T-helper 1 cell treated with Interleukin-12 subunit alpha and Interleukin-12 subunit beta and Interleukin-4 antibody, amounts not matched to agents 30 ng/mL and 1 ng/mL, for 36 hours (primary cell): ENCODE results near the gene ABLIM2. TPM values are rescaled to one million over a fixed set of nuclear protein-coding genes. Genes with fewer than 3 reads are reported as not detected.

ENCODE experiments used
- intact Hi-C: fragments of 100-400 bp; cut with micrococcal nuclease; formaldehyde crosslinking; loops from one replicate; pipeline ENCODE4 v1.15.1; 2024
- total RNA-seq: library from RNA; stranded (reverse); gene quantifications from 2 replicates; pipeline ENCODE4 v1.2.3, GENCODE V29; 2022

Gene ABLIM2
- total RNA-seq, 1 donor from 2014 or later = 0.51 TPM

DNA sequence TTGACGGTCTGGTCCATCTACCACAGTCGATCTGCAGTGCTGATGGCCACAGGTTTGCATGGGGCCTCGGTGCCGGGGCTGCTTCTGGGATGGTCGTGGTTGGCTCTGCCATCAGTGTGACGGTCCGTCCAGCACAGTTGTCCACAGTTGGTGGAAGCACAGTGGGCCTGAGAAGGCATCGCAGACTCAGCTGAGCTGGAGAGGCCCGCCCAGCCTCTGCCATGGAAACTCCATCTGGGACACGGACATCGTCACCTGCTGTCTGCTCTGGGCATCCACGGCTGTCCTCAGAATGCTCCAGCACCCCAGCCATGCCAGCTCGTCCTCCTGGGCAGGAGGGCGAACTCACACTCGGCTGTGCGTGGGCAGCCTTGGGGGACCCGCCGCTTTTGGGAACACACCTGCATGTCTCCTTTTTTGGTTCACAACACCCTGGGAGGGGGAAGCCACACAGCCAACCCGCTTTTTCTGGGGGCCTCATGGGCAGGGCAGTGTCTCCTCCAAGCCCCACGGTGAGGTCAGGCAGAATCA is 33.0 kb downstream of the ABLIM2 start:
- intact Hi-C loops = loop anchor here (2.0 kb wide), 1 partner anchor 59 kb away; no protein-coding TSS in a partner anchor

DNA sequence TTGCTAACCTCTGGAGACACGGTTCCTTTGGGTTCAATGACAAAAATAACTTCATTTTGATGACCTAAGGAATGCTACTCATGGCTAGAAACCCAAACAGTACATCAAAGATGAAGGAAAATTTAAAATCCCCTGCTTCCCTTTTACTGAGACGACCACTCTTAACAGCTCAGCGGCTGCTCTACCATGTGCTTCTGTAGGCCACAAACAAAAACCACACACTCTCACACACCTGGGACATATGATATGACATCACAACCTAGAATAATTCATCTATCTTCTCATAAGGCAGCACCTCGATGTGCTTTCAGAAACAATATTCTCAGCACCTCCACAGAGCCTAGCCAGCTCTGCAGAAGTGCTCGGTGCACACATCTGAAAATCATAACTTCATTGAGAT is 34.7 kb downstream of the ABLIM2 start:
- intact Hi-C loops = no loop called here

DNA sequence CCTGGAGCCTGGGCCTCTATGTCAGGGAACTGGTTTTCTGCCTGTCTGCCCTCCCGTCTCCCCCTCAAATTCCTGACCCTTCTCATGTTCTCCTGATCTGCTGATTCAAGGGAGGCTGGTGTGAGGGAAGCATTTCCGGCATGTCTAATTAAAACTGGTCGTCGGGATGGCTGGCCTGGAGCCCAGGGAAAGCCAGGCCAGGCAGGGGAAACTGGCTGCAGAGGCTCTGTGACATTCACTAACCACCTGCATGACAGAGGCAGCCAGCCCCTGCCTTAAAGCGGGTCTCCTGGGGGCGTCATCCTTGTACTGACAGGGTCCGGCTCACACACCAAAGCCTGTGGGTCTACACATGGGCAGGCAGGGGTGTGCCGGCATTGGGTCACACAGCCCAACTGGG is 35.2 kb downstream of the ABLIM2 start:
- intact Hi-C loops = no loop called here

DNA sequence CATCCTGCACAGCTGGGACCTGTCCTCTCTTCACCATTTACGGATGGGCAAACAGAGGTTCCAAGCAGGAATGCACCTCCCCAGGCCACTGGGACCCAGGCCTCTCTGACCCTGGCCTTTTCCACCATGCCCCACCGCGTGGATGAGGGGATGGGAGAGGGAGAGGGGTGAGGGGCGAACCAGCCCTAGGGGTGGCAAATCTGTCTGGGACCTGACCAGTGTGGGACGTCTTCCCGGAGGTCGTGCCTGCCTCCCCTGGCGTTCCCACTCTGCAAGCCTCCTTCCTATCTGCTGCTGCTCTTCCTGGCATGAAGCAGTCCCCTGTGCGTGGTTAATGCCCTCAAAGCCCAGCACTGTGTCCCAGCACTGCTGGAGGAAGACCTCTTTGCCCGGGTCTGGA is 35.9 kb downstream of the ABLIM2 start:
- intact Hi-C loops = no loop called here

DNA sequence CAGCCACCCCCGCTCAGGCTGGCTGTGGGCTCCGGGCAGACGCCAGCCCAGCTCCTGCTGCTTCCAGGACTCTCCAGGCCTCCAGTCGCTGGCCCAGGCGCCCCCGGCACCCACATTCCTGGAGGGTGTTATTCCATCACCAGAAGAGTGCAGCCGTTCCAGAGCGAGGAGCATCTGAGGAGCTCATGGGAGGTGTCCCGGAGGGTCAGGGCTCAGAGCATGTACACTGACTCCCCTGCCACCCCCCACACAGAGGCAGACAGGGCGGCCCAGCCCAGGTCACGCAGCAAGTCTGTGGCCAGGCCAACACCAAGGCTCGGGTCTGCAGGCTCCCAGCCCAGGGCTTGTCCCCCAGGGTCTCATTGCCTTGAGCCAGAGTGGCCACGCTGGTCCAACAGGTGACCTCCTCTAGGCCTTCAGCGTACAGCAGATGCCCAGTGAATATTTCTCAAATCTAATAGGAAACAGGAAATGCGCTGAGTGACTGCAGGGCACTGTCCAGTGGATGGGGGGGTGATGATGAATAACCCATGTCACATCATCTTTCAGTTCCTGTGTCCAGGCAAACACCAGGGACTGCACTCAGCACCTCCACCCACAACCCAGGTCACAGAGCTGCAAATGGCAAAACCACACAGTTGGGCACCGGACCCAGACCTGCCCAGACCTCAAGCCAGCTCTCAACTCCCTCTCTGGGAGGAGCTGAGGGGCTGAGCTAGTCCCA is 37.2 kb downstream of the ABLIM2 start:
- intact Hi-C loops = no loop called here

DNA sequence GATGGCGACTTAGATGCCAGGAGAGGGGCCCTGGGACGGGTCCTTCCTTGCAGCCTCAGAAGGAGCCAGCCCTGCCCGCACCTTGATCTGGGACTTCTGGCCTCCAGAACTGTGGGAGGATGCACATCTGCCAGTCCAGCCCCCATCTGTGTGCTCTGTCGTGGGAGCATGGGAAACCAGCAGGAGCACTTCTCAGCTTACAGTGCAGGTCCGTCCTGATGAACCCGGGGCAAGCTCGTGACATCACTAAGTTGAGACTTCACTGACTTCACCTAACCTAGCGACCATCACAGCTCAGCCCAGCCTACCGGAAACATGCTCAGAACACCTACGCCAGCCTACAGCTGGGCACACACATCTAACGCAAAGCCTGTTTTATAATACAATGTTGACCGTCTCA is 38.1 kb downstream of the ABLIM2 start:
- intact Hi-C loops = no loop called here

DNA sequence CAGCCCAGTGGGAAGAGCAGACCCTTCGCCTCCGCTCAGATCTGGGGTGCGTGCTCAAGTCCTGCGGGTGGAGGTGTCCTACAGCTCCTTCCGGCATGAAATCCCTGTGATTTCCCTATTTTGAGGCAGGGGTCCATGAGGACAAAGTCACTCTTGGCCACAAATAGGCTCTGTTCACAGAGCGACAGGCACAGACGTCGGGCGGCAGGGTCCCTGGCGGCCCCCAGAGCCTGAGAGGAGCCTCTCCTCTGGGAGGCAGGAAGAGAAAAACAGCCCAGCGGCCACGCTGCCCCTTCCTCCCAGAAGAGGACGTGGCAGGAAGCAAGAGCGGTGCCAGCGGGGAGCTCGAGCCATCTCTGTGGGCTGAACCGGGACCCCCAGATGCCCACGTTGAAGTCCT is 38.7 kb downstream of the ABLIM2 start:
- intact Hi-C loops = no loop called here

DNA sequence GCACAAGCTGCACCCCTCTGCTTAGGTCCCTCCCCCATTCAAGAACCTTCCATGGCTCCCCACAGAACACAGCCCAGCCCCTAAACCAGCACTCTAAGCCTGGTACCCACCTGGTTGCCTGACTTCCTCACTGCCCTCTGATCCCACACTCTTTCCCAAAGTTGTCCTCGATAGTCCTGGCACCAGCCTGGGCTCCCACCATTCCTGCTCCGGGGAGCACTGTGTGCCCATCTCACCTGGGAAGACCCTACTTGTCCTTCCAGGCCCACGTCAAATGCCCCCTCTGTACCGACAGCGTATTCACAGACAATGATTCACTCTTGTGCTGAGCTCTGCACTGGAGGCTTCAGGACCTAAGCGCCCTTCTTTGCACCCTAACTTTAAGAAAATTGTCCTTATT is 40.1 kb downstream of the ABLIM2 start:
- intact Hi-C loops = no loop called here

DNA sequence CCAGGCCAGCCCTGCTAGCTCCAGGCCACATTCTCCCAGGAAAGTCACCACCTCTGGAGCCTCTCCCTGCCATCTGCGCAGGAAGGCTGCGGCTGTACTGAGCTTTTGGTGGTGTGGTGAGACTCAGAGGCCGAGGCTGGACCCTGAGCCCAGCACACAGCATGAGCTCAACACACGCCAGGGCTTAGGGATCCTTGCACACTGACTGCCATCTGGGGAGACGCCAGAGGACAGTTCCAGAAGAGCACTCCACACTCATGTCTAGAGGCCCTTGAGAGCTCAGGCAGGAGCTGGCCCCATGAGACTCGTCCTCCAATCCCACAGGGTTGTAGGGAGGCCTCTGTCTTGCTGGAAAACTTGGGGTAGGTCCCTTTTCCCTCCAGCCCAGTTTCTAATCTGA is 40.6 kb downstream of the ABLIM2 start:
- intact Hi-C loops = no loop called here

DNA sequence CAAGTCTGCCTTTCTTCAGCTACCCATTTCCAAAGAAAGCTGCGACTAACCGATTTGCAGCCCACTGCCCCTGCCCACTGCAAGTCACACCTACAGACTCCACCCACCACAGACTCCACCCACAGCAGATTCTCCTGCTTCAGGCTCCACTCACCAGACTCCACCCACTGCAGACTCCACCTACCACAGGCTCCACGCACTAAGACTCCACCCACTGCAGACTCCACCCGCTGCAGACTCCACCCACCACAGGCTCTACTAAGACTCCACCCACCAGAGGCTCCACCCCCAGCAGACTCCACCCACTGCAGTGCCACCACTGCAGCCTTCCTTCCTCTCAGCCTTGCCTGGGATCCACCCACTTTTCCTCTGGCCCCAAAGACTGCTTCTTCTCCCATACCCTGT is 41.3 kb downstream of the ABLIM2 start:
- intact Hi-C loops = loop anchor here (1.0 kb wide), 1 partner anchor 41 kb away; the partner anchor contains the start of gene ABLIM2

DNA sequence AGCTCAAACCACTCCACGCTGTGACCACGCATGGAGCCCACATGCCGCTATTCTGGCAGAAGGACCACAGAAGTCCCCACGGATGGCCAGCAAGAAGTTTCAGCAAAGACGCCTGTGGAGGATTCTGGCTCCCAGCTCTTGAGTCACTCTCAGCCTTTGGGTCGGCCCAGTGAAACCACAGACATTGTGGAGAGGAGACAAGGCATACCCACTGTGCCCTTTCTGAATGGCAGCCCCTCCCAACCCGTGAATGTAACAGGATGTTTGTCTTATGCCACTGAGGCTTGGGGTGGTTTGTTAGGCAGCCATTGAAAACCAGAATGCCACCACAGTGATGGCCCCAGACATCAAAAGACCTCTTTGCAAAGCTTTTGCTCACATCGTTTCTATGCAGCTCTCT is 42.7 kb downstream of the ABLIM2 start:
- intact Hi-C loops = no loop called here

DNA sequence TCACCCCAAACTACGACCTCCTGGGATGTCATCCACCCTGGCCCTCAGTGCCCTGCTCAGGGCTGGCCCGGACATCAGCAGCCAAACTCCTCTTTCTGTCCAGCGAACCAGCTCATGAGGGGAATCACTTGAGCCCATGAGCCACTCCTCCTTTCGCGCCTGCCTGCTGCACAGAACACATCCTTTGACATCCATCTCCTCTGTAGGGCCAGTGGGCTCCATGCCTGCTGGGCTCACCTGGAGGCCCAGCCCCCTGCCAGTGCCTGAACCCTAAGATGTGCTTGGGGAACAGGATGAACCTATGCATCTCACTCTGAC is 43.5 kb downstream of the ABLIM2 start:
- intact Hi-C loops = no loop called here

DNA sequence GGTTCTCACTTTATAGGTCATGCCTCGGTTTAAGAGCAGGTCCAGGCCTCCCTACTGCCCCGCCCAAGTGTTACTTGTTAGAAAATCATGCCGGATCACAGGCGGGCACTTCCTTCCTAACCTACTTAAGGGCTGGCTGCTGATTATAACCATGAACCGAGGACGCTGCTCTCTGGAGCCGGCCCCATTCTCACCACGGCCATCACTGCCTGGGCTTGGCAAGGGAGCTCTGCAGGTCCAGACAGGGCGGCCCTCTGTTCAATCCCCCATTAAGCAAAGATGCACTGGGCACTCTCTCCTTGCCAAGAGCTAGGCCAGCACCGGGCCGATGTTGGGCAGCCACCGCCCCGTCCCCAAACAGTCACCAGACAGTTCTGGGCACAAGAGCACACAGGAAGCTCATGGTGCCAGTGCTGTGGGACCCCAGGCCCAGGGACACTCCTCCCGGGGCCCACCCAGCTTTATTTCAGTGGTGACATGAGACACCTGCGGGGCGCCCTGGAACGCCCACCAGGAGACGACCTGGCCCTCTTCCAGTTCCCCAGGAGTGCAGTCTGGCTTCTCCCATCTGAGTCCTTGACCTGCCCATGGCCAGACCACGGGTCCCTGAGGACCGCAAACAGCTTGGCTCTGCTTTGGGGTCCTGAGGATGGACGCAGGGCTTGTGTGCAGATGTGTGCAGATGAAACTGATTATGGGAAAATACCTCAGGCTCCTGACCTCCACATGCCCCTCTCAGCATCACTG is 44.0 kb downstream of the ABLIM2 start:
- intact Hi-C loops = no loop called here

DNA sequence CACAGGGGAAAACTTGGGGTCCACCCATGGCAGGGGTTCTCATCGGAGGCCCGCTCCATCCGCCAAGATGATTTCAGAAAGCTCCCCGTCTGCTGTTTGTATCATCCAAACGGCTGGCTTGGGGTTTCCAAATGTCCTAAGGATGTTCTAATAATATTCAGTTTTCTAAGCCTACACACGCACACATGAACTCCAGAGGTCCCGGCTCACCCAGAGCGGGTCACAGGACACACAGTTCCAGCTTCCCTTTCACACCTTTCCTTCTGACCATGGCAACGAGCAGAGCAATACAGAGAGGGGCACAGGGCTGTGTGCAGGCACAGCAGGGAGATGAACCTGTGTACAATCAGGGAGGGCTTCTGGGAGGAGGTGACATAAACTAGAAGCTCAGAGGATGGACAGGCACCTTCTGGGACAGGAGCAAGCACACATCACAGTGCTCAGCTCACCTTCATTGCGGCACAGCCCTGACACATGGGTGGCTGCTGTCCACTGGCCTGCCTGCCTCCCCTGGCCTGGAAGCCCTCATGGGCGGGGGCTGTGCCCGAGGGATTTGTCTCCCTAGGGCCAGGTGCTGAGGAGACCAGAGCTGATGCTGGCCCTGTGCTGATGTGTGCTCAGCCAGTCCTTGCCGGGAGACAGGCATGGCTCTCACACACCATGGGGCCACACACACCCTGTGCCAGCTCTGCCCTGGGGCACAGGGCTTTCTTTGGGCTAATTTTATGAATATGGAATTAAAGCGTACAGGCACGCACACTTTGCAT is 44.8 kb downstream of the ABLIM2 start:
- intact Hi-C loops = no loop called here

DNA sequence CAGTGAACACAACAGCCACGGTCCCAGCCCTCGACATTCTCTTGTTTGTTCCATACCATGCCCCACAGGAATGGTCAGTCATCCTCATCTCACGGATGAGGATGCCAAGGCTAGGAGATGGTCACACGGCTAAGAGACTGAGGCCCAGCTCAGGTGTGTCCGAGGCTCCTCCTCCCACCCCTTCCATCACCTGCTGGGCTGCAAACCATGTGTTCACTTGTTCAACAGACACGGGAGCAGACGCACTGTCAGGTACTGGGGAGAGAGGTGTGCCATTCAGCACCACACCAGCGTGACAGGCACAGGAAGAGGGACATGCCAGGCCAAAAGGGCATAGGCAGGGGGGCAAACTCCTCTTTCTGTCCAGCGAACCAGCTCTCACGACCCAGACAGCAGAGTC is 45.9 kb downstream of the ABLIM2 start:
- intact Hi-C loops = no loop called here

DNA sequence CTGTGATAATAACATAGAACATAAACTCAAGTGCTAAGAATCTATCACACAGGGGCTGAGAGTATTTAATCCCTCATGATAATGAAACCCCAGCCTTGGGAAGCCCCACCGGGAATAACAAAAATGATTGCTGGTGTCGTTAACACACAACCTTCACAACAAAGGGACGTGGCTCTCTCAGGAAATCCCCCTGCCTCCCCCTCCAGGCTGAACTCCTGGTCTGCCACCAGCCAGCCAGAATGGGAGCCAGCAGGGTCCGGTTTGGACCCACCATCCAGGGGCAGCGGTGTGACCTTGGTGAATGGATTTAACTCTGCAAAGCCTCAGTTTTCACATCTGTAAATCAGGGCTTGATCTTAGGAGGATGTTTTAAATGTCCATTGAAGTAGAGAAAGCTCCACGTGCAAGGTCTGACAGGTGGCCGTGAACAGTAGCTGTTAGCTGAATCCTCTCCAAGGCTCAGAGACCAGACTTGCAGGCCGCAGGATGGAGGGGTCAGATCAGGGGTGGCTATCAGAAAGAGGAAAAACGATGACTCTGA is 46.5 kb downstream of the ABLIM2 start:
- intact Hi-C loops = no loop called here

DNA sequence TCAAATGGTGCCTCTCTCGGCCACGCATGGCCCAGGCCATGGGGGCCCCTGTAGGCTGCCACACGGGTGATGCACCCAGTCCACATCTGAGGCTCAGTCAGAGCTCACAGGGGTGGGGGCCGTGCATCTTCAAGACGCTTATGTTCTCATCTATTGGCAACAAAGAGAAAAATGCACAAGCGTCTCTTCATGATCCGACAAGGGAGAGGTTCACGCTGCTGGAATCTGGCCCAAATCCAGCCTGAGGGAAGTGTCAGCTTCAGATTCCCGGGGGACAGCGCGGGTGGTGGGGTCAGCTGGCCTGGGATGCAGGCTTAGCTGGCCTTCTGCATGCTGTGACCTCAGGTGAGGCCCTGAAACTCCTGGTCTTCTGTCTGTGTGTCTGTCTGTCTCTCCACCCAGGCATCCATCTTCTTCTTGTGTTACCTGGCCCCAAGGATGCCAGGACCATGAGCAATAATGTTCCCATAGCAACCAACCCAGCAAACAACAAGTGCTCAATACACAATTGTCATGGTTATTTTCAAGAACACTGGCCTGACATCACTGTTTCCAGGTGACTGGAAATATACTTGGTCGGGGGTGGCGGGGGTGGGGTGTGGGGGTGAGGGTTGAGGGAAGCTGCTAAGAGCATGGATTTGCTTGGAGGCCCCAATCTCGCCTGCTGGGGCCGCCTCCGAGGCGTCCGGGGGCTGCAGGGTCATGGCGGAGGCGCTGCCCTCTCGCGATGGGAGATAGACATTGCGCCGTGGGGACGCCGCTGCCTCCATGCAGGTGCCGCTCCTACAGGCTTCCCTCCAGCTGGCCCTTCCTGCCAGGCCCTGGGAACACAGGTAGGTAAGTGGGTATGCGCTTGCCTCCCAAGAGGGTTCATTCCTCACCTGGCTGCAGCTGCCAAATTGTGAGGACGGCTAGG is 48.3 kb downstream of the ABLIM2 start:
- intact Hi-C loops = no loop called here

DNA sequence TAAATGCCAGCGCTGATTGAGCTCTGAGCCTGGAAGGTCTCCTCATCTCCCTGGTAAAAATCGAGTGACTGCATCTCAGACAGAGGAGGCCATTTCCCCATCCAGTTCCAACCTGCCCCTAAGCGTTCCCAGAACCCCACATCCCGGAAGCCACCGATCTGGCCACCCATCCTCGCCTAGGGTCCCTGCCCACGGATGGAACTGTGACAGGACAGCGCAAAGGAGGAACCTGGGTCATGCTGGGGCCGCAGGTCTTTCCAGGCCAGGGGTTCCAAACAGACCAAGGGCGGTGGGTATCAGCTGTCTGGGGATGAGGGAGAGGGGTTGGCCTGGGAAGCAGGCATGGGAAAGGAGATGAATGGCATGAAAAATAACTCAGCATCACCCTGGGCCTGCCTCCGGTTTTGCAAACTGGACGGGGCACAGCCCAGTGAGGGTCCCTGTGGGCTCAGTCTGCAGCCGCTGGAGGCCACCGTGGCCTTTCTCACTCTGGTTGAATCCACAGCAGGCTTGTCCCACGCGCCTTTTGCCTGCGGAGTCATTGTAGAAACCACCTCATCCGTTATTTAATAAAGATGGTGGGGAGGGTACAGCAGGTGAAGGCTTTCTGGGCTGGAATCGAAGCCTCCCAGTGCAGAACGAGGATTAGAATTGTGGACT is 49.1 kb downstream of the ABLIM2 start:
- intact Hi-C loops = no loop called here

DNA sequence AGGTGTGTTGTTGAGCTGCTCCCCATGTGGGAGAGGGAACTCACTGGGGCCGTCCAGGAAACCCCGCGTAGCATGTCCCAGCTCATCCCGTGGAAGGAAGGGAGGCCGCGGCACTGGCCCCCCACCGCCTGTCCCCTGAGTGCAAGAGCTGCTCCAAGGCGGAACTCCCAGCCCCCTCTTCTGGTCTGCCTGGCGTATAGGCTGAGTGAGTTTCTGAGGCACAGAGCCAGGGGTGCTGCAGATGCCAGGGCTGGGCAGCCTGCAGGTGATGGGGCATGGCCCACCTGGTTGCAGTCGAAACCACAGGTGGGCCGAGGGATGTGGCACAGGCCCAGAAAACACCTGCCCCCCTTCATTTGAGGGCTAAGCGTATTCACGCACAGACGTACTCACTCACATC is 49.6 kb downstream of the ABLIM2 start:
- intact Hi-C loops = no loop called here

DNA sequence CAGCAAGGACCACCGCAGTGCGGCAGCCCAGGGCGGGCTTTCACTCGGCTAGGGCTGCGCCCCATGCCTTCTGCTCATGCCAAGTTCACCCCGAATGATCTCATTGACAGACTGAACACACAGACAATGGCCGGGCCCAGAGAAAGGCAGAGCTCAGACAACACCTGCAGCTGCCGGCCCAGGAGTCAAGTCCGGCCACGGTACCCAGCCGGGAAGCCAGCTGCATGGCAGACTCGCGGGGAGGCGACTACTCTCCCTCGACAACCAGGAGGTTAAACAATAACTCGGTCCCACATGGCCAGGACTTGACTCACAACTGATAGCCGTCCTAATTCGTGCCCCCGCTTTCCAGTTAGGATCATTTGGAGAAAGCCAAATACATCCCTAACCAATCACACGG is 50.4 kb downstream of the ABLIM2 start:
- intact Hi-C loops = no loop called here
